Activated naive CD4-positive, alpha-beta T cell treated with anti-CD3 and anti-CD28 coated beads, Interleukin-2, amount 50 U/mL, for 24 hours (primary cell): ENCODE results near the gene CYFIP1.

Source experiments
- H3K27ac Mint-ChIP-seq: one replicate; pipeline ENCODE4 v1.8.0; 2021; ENCODE audit warnings: mild to moderate bottlenecking, mixed read lengths
- H3K27me3 Mint-ChIP-seq: one replicate; pipeline ENCODE4 v1.8.0; 2021; ENCODE audit warnings: mixed read lengths
- H3K36me3 Mint-ChIP-seq: one replicate; pipeline ENCODE4 v1.8.0; 2021; ENCODE audit warnings: mixed read lengths
- H3K4me1 Mint-ChIP-seq: one replicate; pipeline ENCODE4 v1.8.0; 2021; ENCODE audit warnings: mixed read lengths
- H3K4me3 Mint-ChIP-seq: one replicate; pipeline ENCODE4 v1.8.0; 2021; ENCODE audit warnings: mild to moderate bottlenecking, mixed read lengths
- H3K9me3 Mint-ChIP-seq: one replicate; pipeline ENCODE4 v1.8.0; 2021; ENCODE audit warnings: mixed read lengths

The CYFIP1 gene

DNA sequence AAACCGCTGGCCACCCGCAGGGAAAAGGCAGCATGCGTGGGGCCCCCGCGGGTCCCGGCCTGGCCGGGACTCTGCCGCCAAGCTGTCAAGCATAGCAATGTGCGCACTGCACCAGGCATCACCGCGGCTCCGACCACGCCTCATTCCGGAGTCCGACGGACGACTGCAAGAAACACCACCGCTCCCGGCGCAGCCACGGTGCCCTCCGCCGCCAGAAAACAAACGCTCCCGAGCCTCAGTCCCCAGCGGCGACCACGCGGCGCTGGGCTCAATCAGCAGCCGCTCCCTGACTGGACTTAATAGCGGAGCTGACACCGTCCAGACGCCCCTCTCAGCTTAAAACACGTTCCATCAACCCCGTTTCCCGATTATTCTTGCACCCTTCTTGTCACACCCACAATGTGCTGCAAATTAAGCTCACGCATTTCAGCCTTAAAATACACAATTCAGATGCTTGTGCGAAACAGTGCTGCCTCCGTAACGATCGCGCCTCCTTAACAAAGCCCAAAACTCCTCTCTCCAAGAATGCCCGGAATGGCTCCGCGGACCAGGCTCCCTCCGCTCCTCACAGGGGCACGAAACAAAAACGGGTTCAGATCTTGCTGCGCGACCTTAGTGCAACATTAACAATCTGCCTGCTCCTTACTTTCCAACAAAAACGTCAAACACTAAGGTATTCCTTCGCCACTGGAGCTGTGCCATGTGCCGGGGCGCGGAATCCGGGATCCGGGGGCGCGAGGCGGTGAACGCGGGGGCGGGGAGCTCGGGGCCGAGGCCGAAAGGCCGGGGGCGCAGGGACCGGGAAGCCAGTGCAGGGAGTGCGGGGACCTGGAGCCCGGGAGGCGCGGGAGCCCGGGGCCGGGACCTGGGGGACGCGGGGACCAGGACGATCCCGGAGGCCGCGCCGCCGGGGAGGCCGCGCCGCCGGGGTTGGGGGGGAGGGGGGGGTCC is 655 bp downstream of the CYFIP1 start:
- peaks cover 15% of the 10 kb centered on the region for H3K4me1 Mint-ChIP-seq
- H3K27ac Mint-ChIP-seq = no peak overlapping the region
- H3K27me3 Mint-ChIP-seq = peaks cover 12% of the 10 kb centered on the region
- H3K4me3 Mint-ChIP-seq = peak overlapping the region; percentile 92
- no peaks in the 10 kb centered on the region for H3K9me3 Mint-ChIP-seq
- H3K36me3 Mint-ChIP-seq = no peaks in the 10 kb centered on the region

DNA sequence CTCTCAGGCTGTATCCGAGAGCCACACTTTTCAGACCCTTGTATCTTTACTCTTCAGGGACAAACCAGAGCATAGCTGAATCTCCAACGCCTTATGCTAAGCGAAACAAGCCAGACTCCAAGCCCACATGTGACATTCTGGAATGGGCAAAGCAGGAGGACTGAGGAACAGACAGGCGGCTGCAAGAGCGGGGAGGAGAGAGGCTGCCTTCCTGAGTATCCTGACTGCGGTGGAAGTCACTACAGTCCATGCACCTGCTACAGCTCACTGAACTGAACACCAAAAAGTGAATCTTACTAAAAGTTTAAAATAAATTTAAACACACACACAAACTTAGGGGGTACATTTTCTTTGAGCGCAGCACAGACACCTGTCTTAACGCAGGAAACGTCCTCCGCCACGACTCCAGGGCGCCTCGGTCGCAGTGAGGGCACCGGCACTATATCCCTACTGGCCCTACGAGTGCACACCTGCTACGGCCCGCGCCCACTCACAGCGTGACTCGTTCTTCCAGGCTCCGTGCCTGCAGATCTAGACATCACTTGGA is 1.4 kb downstream of the CYFIP1 start:
- Mint-ChIP-seq H3K9me3 (no peaks in the 10 kb centered on the region), H3K4me1 (peaks cover 15% of the 10 kb centered on the region), H3K4me3 (peak overlapping the region; percentile 92), H3K36me3 (no peaks in the 10 kb centered on the region), H3K27ac (no peak overlapping the region), H3K27me3 (peaks cover 12% of the 10 kb centered on the region)

DNA sequence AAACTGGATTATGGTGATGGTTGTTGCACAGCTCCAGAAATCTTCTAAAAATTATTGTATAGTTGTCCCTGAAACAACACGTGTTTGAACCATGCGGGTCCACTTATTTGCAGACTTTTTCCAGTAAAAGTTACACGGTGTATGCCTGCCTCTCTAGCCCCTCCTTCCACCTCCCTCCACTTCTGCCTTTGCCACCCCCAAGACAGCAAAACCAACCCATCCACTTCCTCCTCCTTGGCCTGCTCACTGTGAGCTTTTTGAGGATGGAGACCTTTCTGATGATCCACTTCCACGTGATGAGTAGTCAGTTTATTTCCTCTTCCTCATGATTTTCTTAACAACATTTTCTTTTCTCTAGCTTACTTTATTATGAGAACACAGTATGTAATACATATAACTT is 5.4 kb downstream of the CYFIP1 start:
- Mint-ChIP-seq H3K4me3 (no peak overlapping the region), H3K36me3 (no peaks in the 10 kb centered on the region), H3K4me1 (peaks cover 14% of the 10 kb centered on the region), H3K27ac (no peak overlapping the region), H3K27me3 (peaks cover 12% of the 10 kb centered on the region), H3K9me3 (no peaks in the 10 kb centered on the region)

DNA sequence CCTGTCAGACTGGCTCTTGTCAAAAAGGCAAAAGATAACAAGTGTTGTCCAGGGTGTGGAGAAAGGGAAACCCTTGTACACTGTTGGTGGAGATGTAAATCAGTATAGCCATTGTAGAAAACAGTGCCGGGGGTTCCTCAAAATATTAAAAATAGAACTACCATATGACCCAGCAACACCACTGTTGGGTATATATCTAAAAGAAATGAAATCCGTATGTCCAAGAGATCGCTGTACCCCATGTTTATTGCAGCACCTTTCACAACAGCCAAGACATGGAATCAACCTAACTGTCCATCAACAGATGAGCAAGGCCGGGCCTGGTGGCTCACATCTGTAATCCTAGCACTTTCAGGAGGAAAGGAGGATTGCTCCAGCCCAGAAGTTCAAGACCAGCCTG is 6.2 kb downstream of the CYFIP1 start:
- no peak overlapping the region for H3K27ac Mint-ChIP-seq
- H3K9me3 Mint-ChIP-seq = peaks cover 5% of the 10 kb centered on the region
- peaks cover 6% of the 10 kb centered on the region for H3K27me3 Mint-ChIP-seq
- no peak overlapping the region for H3K4me3 Mint-ChIP-seq
- peaks cover 7% of the 10 kb centered on the region for H3K4me1 Mint-ChIP-seq
- peaks cover 3% of the 10 kb centered on the region for H3K36me3 Mint-ChIP-seq

DNA sequence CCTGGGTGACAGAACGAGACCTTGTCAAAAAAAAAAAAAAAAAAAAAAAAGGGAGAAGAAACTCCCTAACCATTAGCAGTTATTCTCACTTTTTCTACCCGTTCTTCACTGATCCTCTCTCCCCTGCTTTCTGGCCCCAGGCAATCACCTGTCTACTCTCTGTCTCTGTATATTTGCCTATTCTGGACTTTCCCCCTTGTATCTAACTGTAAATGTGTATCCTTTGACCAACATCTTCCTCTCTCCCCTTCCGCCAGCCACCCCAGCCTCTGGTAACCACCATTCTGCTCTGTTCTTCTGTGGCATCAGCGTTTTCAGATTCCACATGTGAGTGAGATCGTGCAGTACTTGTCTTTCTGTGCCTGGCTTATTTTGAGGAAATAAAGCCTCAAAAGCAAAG is 6.9 kb downstream of the CYFIP1 start:
- Mint-ChIP-seq H3K27me3 (peaks cover 2% of the 10 kb centered on the region), H3K4me3 (no peak overlapping the region), H3K27ac (no peak overlapping the region), H3K36me3 (peaks cover 3% of the 10 kb centered on the region), H3K9me3 (peaks cover 5% of the 10 kb centered on the region), H3K4me1 (no peaks in the 10 kb centered on the region)

DNA sequence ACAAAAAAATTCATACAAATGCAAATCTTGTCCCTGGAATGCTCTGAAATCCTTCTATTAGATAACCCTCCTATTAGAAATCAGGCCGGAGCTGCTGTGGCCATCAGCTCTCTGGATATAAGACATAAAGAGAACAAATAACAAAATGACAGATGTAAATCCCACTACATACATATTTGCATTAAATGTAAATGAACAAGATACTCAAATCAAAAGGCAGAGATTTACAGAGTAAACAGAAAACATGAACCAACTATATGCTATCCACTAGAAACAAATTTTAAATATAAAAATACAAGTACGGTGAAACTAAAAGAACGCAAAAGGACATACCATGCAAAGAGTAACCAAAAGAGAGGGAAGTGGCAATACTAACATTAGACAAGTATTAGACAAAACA is 10.7 kb downstream of the CYFIP1 start:
- no peaks in the 10 kb centered on the region for H3K27me3 Mint-ChIP-seq
- peaks cover 3% of the 10 kb centered on the region for H3K36me3 Mint-ChIP-seq
- no peak overlapping the region for H3K4me3 Mint-ChIP-seq
- no peaks in the 10 kb centered on the region for H3K4me1 Mint-ChIP-seq
- H3K27ac Mint-ChIP-seq = no peak overlapping the region
- peaks cover 5% of the 10 kb centered on the region for H3K9me3 Mint-ChIP-seq

DNA sequence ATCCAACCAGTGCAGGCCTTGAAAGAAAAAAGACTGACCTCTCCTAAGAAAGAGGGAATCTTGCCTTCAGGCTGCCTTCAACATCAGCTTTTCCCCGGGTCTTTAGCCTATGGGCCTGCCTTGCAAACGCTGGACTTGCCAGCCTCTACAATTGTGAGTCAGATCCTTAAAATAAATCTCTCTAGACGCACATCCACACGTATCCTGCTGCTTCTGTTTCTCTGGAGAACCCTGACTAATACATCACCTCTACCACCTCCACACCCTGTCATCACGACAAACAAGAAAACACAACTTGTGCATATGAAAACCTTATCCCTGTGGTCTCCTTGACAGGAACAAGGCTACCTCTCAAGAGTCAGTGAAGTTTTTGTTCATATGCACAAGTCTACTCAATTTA is 11.8 kb downstream of the CYFIP1 start:
- Mint-ChIP-seq H3K27ac (no peak overlapping the region), H3K4me1 (no peaks in the 10 kb centered on the region), H3K9me3 (peaks cover 5% of the 10 kb centered on the region), H3K4me3 (no peak overlapping the region), H3K36me3 (peaks cover 3% of the 10 kb centered on the region), H3K27me3 (no peaks in the 10 kb centered on the region)

DNA sequence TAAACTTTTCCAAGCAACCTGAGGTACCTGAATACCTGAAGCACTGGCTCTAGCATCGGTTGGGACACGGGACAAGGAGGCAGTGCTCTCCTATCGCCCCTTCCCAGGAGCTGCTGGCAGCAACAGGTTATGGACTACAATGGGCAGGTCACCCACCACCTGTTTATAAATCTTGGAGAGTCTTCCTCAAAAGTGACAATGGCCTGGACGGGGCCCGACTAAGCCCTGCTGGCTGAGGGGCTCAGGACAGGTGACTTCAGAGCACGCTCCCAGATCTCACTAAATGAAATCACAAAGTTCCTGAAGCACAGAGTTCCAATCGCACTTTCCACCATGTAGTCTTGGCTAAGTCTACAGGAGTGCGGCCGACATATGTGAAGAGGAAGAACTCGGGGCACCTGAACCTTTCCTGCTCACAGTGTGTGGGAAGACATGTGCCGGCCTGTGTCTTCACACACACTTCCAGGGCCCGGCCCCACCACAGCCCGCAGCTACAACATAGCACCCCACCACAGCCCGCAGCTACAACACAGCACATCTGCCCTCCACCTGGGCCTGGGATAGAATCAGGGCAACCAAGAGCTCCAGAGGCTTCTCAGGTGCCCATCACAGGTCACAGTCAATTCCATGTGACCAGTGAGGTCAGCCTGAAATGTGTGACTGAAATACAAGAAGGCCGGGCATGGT is 12.9 kb downstream of the CYFIP1 start:
- no peaks in the 10 kb centered on the region for H3K27me3 Mint-ChIP-seq
- peaks cover 5% of the 10 kb centered on the region for H3K9me3 Mint-ChIP-seq
- no peaks in the 10 kb centered on the region for H3K4me1 Mint-ChIP-seq
- no peak overlapping the region for H3K4me3 Mint-ChIP-seq
- peaks cover 3% of the 10 kb centered on the region for H3K36me3 Mint-ChIP-seq
- H3K27ac Mint-ChIP-seq = no peak overlapping the region

DNA sequence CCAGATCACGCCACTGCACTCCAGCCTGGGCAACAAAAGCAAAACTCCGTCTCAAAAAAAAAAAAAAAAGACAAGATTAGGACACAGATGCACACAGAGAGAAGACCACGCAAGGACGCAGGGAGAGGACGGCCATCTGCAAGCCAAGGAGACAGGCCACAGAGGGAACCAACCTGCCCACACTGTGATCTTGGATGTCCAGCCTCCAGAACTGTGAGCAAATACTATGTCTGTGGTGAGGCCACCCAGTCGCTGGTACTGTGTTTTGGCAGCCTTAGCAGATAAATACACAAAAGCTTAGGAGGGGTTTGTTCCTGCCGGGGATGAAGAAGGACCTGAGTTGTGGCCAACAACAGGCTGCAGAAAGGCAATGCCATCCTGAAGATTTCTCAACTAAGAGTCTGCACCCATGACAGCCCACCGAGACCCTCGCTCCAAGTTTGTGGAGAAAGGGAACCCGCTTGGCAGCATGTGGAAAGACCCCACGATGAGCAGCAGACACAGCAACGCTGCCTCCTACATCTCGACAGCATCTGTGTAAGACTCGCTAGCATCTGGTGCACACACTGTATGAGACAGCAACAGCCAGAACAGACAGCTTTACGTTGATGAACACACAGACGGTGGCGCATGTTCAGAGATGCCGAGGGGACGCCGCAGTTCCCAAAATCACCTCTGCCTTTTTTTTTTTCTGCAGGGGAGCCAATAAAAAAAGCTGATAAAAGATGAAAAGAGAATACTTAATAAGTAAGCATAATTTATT is 13.7 kb downstream of the CYFIP1 start:
- Mint-ChIP-seq H3K9me3 (peaks cover 5% of the 10 kb centered on the region), H3K36me3 (peaks cover 3% of the 10 kb centered on the region)

DNA sequence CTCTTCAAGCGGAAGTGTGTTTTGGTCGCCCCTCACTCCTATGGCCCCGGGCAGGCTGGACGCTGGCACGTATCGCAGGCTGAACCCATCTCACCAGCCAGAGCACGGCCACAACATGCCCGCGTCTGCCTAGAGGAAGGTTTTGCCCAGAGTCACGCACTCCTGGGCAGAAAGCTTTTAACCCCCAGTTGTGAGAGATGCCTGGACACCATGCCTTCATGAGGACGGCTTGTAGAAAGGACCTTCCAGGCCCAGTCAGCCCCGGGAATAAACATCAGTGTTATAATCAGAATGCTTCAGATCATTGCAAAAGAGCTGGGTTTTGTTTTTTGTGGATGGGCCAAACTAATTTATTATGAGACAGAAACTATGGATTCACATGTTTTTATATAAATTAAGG is 16.5 kb downstream of the CYFIP1 start:
- Mint-ChIP-seq H3K27me3 (no peaks in the 10 kb centered on the region), H3K4me3 (no peak overlapping the region), H3K36me3 (no peaks in the 10 kb centered on the region), H3K9me3 (no peaks in the 10 kb centered on the region), H3K27ac (no peak overlapping the region), H3K4me1 (no peaks in the 10 kb centered on the region)

More for the DNA sequence above, 13.7 kb downstream of the CYFIP1 start:
- Mint-ChIP-seq H3K27me3 (no peaks in the 10 kb centered on the region), H3K4me1 (no peaks in the 10 kb centered on the region), H3K27ac (no peak overlapping the region), H3K4me3 (no peak overlapping the region)

DNA sequence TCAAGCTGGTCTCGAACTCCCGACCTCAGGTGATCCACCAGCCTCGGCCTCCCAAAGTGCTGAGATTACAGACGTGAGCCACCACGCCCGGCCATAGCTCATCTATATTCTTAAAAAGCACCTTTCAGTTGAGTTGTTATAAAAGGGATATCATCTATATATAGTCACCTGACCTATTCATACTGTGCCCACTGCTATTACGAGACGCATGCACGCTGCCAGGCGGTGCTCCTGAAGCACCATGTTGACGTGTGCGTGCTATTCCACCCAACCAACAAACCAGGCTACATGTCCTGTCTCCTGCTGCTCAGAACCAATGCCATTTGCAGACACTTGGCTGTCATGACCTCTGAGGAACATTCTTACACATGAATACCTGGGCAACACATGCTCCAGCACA is 17.6 kb downstream of the CYFIP1 start:
- H3K27ac Mint-ChIP-seq = no peak overlapping the region
- no peaks in the 10 kb centered on the region for H3K4me1 Mint-ChIP-seq
- H3K9me3 Mint-ChIP-seq = no peaks in the 10 kb centered on the region
- no peak overlapping the region for H3K4me3 Mint-ChIP-seq
- no peaks in the 10 kb centered on the region for H3K36me3 Mint-ChIP-seq
- no peaks in the 10 kb centered on the region for H3K27me3 Mint-ChIP-seq

DNA sequence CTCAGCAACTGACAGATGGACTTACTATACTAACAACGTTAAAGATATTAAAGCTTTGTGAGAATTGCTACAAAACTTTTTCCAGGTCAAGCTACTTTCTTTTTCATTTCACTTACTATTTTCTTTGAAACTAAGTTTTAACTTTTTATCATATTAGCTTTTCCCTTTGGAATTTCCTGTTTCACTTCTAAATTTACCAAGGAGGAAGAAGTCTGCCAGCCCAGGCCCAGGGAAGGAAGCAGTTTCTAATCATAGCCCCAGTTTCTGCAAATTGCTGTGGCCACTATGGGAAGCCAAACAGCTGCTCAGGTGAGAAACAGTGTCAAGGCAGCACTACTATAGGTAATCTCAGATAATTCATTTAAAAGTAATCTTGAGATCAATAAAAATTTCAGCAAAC is 18.4 kb downstream of the CYFIP1 start:
- Mint-ChIP-seq H3K4me1 (no peaks in the 10 kb centered on the region), H3K4me3 (no peak overlapping the region), H3K36me3 (no peaks in the 10 kb centered on the region), H3K27ac (no peak overlapping the region), H3K27me3 (no peaks in the 10 kb centered on the region), H3K9me3 (no peaks in the 10 kb centered on the region)

DNA sequence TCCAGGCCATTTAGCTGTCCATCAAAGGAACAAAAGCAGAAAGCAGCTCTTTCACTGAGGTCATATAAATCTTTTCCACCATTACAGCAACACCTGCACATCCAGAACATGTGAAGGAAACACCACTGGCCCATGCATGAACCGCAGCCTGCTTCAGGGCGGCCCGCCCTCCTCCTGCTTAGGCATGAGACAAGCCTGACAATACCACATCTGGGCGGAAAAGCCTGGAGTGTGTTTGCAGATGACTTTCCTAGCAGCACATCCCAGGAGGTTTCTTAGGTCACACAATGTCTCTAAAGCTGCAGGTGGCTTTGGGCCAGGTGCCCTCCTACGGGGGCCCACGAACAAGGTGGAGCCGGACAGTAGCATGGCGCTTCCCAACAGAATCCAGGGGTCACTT is 19.6 kb downstream of the CYFIP1 start:
- no peak overlapping the region for H3K4me3 Mint-ChIP-seq
- H3K36me3 Mint-ChIP-seq = no peaks in the 10 kb centered on the region
- H3K4me1 Mint-ChIP-seq = no peaks in the 10 kb centered on the region
- no peaks in the 10 kb centered on the region for H3K27me3 Mint-ChIP-seq
- no peaks in the 10 kb centered on the region for H3K9me3 Mint-ChIP-seq
- no peak overlapping the region for H3K27ac Mint-ChIP-seq

DNA sequence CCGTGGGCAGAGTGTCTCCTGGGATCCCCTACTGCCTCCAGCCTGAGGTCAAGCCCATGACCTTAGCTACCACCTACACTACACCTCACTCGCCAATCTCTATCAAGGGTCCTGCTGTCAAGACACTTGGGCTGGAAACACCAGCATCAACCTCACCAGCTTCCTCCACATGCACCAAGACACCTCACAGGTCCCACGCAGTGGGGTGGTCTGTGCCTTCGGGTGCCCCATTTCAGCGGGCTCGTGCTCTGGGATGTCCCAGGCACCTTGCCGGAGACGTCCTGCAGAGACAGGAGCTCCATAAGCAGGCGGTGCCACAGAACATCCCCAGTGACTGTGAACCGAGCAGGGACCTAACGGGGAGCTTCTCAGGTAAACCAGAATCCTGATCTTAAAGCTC is 20.0 kb downstream of the CYFIP1 start:
- no peak overlapping the region for H3K27ac Mint-ChIP-seq
- H3K9me3 Mint-ChIP-seq = no peaks in the 10 kb centered on the region
- no peaks in the 10 kb centered on the region for H3K4me1 Mint-ChIP-seq
- no peak overlapping the region for H3K4me3 Mint-ChIP-seq
- H3K27me3 Mint-ChIP-seq = no peaks in the 10 kb centered on the region
- H3K36me3 Mint-ChIP-seq = no peaks in the 10 kb centered on the region

DNA sequence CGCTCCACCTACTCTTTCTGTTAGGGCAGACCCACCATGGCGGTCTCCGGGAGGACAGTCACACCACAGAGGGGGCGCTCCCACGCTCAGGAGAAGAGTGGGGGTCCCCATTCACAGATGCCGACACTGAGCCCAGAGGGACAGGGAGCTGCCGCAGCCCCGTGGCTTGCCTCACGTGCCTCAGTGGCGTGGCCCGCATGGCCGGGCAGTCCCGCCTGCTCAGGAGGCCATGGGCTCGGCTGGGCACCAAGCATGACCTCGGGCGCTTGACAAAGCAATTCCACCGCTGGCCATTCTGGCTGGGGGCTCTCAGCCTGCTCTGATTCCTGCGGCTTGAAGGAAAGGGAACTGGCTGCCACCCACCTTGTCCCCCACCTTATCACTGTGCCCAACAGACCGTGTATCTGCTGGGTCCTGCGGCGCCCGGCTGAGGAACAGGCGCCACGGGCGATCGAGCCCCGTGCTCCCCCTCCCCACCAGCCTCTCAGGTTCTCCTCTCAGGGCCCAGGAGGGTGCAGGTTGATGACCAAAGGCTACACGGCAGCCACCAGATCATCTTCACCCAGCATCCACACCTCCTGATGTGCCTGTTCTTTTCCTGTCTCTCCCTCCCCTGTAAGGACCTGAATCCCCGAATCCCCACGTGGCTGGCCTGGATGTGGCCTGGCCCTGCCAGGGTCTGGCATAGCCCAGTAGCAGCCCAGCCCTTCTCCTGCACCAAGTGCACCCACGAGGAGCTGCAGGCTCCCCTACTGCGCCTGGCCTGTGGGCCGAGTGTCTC is 20.7 kb downstream of the CYFIP1 start:
- Mint-ChIP-seq H3K27ac (no peak overlapping the region), H3K27me3 (no peaks in the 10 kb centered on the region), H3K36me3 (no peaks in the 10 kb centered on the region), H3K4me1 (no peaks in the 10 kb centered on the region), H3K9me3 (no peaks in the 10 kb centered on the region), H3K4me3 (no peak overlapping the region)
